Smooth muscle cell (in vitro differentiated cells): Measurements from ENCODE around the gene TMEM260. TPM values are rescaled to one million over a fixed set of nuclear protein-coding genes. Genes with fewer than 3 reads are reported as not detected.

Experiments
- polyA plus RNA-seq: library from polyadenylated mRNA; unstranded; fragments of >200 nt; fragmentation: Nextera tagmentation; extraction: Ambion mirVana; gene quantifications from 2 replicates; pipeline ENCODE4 v1.2.1, GENCODE V29; 2016
- total RNA-seq: library from RNA; depleted of rRNA; stranded (reverse); fragments of >200 nt; gene quantifications from 2 replicates; pipeline ENCODE4 v1.2.3, GENCODE V29; 2014

TMEM260 gene
- total and polyA plus RNA-seq, 2 experiments from 2014 or later = 10.5 to 16.0 TPM

Other genes with a start within 250 kb of the TMEM260 start
- not detected in 2 replicates for gene OTX2, start 230.7 kb downstream of the TMEM260 start, total RNA-seq
- gene OTX2, start 230.7 kb downstream of the TMEM260 start, polyA plus RNA-seq = 0.08 and 0.47 TPM in 2 replicates